Smooth muscle cell (in vitro differentiated cells): Measurements from ENCODE around the gene IFITM10. TPM values are rescaled to one million over a fixed set of nuclear protein-coding genes. Genes with fewer than 3 reads are reported as not detected.

Experiments
- DNase-seq: peaks from one replicate; lab custom pipeline; 2025; ENCODE audit not compliant: unreplicated experiment; lab: John Stamatoyannopoulos, UW
- H2AFZ ChIP-seq: fragments of 200-600 bp; sonication (generic); 2 replicates; pipeline ENCODE4 v1.6.0; 2016; ENCODE audit warnings: antibody characterized with exemption, low read depth, mild to moderate bottlenecking
- H3F3A ChIP-seq: fragments of 200-600 bp; sonication (generic); 2 replicates; pipeline ENCODE4 v1.6.0; 2017; ENCODE audit warnings: antibody characterized with exemption, low read depth
- H3K27ac ChIP-seq: fragments of 200-600 bp; sonication (generic); 2 replicates; pipeline ENCODE4 v1.5.1; 2016; ENCODE audit warnings: low read depth, mild to moderate bottlenecking
- H3K27me3 ChIP-seq: fragments of 200-600 bp; sonication (generic); 2 replicates; pipeline ENCODE4 v1.6.1; 2016; ENCODE audit warnings: low read depth, mild to moderate bottlenecking
- H3K36me3 ChIP-seq: fragments of 200-600 bp; sonication (generic); 2 replicates; pipeline ENCODE4 v1.5.1; 2016; ENCODE audit warnings: low read depth
- H3K4me1 ChIP-seq: fragments of 200-600 bp; sonication (generic); 2 replicates; pipeline ENCODE4 v1.5.1; 2016; ENCODE audit warnings: low read depth
- H3K4me2 ChIP-seq: fragments of 200-600 bp; sonication (generic); 2 replicates; pipeline ENCODE4 v1.6.0; 2016; ENCODE audit warnings: mild to moderate bottlenecking
- H3K4me3 ChIP-seq: fragments of 200-600 bp; sonication (generic); 2 replicates; pipeline ENCODE4 v1.5.1; 2016; ENCODE audit warnings: mild to moderate bottlenecking
- H3K79me2 ChIP-seq: fragments of 200-600 bp; sonication (generic); 2 replicates; pipeline ENCODE4 v1.6.0; 2016; ENCODE audit warnings: low read depth, mild to moderate bottlenecking
- H3K9ac ChIP-seq: fragments of 200-600 bp; sonication (generic); 2 replicates; pipeline ENCODE4 v1.6.0; 2016; ENCODE audit warnings: low read depth
- H3K9me3 ChIP-seq: fragments of 200-600 bp; sonication (generic); replicated peaks from 2 replicates; pipeline ENCODE4 v1.5.1; 2016; ENCODE audit warnings: low read depth
- H4K20me1 ChIP-seq: fragments of 200-600 bp; sonication (generic); 2 replicates; pipeline ENCODE4 v1.6.0; 2016; ENCODE audit warnings: low read depth
- CTCF ChIP-seq: fragments of 200-600 bp; sonication (generic); IDR thresholded peaks from 2 replicates; pipeline ENCODE4 v1.5.1; 2017; ENCODE audit warnings: borderline replicate concordance, mild to moderate bottlenecking, antibody characterized with exemption; ENCODE audit not compliant: insufficient read depth, poor library complexity, severe bottlenecking
- WGBS: methylation state at CpG from one replicate; pipeline ENCODE4 v1.1.7; 2016; ENCODE audit warnings: low lambda C conversion rate; 5-methylcytosine and 5-hydroxymethylcytosine counted together
- polyA plus RNA-seq: library from polyadenylated mRNA; unstranded; fragments of >200 nt; fragmentation: Nextera tagmentation; extraction: Ambion mirVana; gene quantifications from 2 replicates; pipeline ENCODE4 v1.2.1, GENCODE V29; 2016
- total RNA-seq: library from RNA; depleted of rRNA; stranded (reverse); fragments of >200 nt; gene quantifications from 2 replicates; pipeline ENCODE4 v1.2.3, GENCODE V29; 2014

The IFITM10 gene
- total and polyA plus RNA-seq, 2 experiments from 2014 or later = 0.49 to 2.2 TPM

DNA sequence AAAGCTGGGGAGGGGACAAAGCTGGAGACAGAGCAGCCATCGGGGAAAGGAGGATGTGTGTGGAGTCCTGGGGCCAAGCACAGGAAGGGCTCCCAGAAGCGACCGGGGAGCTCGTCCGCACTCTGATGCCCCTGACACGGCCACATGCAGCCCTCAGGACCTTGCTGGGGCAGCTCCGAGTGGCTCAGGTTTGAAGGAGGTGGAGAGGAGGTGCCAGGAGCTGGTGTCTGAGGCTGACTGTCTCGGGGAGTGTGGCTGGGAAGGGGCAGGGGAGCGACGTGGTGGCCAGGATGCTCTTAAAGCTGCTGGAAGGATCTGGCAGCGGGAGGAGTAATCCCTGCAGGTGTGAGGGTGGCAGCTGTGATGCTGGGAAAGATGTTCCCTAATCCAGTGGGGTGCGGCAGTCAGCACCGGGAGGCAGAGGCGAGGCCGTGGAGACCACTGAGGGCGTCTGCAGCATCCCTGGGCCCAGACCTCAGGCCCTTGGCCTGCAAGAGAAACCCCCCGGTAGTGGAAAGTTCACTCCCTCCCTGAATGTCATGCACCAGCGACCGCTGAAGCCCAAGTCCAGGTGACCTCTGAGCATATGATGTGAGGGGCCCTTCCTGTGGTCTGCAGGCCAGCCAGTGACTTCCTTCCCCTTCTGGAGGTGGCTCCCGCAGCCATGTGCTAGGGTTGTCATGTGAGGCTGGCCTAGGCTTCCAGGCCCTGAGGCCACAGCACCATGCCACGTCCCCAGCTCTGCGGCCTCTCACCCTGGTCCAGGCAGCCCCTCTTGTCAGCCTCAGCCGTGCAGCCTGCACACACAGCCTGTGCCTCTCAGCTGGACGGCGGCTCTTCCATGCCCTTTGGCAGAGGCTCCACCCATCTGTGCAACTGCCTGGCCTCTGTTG lies 30.6 kb upstream of the IFITM10 start:
- Histone ChIP-seq H2AFZ (no peak overlapping the region), H3K4me2 (no peak overlapping the region), H3K27me3 (no peaks in the 10 kb centered on the region), H3K27ac (no peak overlapping the region), H3K36me3 (no peaks in the 10 kb centered on the region), H3F3A (no peaks in the 10 kb centered on the region), H3K9ac (no peak overlapping the region), H3K79me2 (no peaks in the 10 kb centered on the region), H3K9me3 (no peaks in the 10 kb centered on the region), H3K4me1 (no peaks in the 10 kb centered on the region), H3K4me3 (no peak overlapping the region), H4K20me1 (no peaks in the 10 kb centered on the region)
- DNase-seq = no peak
- no peak for TF ChIP-seq CTCF
- 89% methylated on average over 23 of the region's 25 CpGs for WGBS

DNA sequence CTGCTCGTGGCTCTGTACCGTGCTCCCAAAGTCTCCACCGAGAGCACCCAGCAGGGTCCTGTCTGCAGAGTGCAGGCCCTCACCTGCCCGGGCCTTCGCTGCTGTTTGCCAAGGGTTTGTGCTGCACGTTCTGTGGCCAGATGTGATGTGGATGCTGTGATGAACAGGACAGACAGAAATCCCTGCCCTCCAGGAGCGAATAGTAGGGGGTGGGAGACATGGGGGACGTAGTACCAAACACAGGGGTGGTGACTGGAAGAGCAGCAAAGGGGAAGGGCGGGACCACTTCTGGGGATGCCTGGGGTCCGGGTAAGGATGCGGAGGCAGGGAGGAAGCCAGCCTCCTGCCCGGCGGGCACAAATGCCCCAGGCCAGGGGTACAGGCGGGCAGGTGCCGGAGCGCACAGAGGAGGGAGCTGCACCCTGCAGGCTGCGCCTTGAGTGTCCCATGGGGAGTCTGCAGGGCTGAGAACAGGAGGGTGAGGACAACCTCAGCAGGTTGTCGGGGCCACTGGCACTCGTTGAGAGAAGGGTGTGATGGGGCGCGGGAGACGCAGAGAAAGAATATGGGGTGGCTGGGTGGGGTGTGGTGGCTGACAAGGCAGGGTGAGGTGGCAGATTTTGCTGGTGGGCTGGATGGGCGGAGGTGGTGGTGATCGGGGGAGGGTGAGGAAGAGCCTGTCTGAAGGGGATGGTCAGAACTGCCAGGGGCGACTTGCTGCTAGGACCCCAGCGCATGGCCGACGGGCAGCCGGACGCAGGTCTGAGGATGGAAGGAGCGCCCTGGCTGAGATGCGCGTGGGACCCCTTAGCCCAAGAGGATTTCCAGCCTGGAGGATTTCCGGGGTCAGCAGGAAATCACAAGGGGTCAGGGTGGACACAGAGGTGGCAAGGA lies 29.7 kb upstream of the IFITM10 start:
- no peaks in the 10 kb centered on the region for H3K36me3 ChIP-seq
- no peak overlapping the region for H3K4me3 ChIP-seq
- DNase-seq = no peak
- no peaks in the 10 kb centered on the region for H3K9me3 ChIP-seq
- no peaks in the 10 kb centered on the region for H3K27me3 ChIP-seq
- WGBS = 92% methylated on average over 34 of the region's 34 CpGs
- H3F3A ChIP-seq = no peaks in the 10 kb centered on the region
- no peaks in the 10 kb centered on the region for H3K4me1 ChIP-seq
- no peak for TF ChIP-seq CTCF
- no peak overlapping the region for H3K9ac ChIP-seq
- no peak overlapping the region for H2AFZ ChIP-seq
- H3K79me2 ChIP-seq = no peaks in the 10 kb centered on the region
- H3K4me2 ChIP-seq = no peak overlapping the region
- H3K27ac ChIP-seq = no peak overlapping the region
- H4K20me1 ChIP-seq = no peaks in the 10 kb centered on the region

DNA sequence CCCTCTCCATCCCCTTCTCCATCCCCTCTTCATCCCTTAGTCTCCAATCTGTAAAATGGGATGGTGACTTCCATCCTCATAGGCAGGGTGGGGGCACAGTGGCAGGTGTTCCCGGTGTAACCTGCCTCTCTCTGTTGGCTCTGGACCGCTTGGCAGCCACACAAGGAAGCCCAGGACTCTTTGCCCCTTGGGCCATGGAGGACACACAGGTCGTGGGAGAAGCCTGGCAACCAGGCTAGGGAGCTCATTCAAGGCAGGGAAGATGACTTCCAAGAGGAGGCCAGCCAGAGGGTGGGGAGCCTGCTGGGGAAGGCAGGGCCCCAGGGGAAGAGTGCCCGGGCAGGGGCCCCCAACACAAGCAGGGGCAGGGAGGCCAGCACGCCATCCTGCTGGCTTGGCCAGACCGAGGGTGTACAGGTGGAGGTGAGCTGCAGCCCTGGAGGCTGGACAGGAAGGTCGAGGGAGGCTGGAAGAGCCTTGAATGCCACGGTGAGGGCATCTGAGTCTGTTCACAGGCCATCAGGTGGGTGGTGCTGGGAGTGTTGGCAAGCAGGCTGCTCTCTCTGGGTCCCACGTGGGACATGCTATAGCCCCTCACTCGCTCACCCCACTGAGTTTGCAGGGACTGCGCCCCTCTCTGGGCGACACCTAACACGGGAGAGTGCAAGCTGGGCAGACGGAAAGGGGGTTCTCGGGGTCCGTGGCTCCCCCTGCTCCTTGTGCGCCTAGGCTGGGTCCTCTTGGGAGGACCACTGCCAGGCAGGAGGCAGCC lies 28.8 kb upstream of the IFITM10 start:
- H3K4me1 ChIP-seq = no peaks in the 10 kb centered on the region
- H4K20me1 ChIP-seq = no peaks in the 10 kb centered on the region
- no peak for TF ChIP-seq CTCF
- H3K4me2 ChIP-seq = no peak overlapping the region
- H3K4me3 ChIP-seq = no peak overlapping the region
- H3K9me3 ChIP-seq = no peaks in the 10 kb centered on the region
- H3K27me3 ChIP-seq = no peaks in the 10 kb centered on the region
- H3F3A ChIP-seq = no peaks in the 10 kb centered on the region
- H3K9ac ChIP-seq = no peak overlapping the region
- no peaks in the 10 kb centered on the region for H3K79me2 ChIP-seq
- DNase-seq = no peak
- 87% methylated on average over 17 of the region's 17 CpGs for WGBS
- no peak overlapping the region for H3K27ac ChIP-seq
- no peak overlapping the region for H2AFZ ChIP-seq
- no peaks in the 10 kb centered on the region for H3K36me3 ChIP-seq
